CD14-positive monocyte (primary cell): Measurements from ENCODE around the gene KDM6B. TPM values are rescaled to one million over a fixed set of nuclear protein-coding genes. Genes with fewer than 3 reads are reported as not detected.
A peak's percentile ranks its signal among the peaks of the same experiment; 100 is the strongest.

Experiments used
- DNase-seq, 3 donors: peaks; one replicate each; pipeline ENCODE4 v3.0.0-alpha.2; 2011 to 2022
- H2AFZ ChIP-seq: 2 replicates; pipeline ENCODE4 v1.6.0; 2012; ENCODE audit warnings: mild to moderate bottlenecking, low read depth, low read length, inconsistent platforms; ENCODE audit not compliant: insufficient read depth, poor library complexity, severe bottlenecking
- H3K27ac ChIP-seq, 2 donors: 1 replicate in 1 of 2; 2 replicates in 1 of 2; pipeline ENCODE4 v1.5.1; 2012 to 2013; ENCODE audit warnings: low read length in 2 of 2, control low read depth in 1 of 2, inconsistent platforms in 1 of 2, low read depth in 1 of 2, mild to moderate bottlenecking in 1 of 2
- H3K27me3 ChIP-seq, 2 donors: one replicate each; pipeline versions ENCODE4 v1.6.0 to v1.6.1; 2011 to 2013; ENCODE audit warnings: low read length in 2 of 2; ENCODE audit not compliant: control insufficient read depth in 2 of 2, insufficient read depth in 2 of 2
- H3K36me3 ChIP-seq, 2 donors: replicated peaks in 1 of 2; 1 replicate in 1 of 2; 2 replicates in 1 of 2; pipeline versions ENCODE4 v1.5.1 to v1.6.1; 2012 to 2013; ENCODE audit warnings: low read length in 2 of 2, control low read depth in 1 of 2, inconsistent platforms in 1 of 2, mild to moderate bottlenecking in 1 of 2; ENCODE audit not compliant: insufficient read depth in 2 of 2, control insufficient read depth in 1 of 2
- H3K4me1 ChIP-seq, 2 donors: 1 replicate in 1 of 2; 2 replicates in 1 of 2; pipeline versions ENCODE4 v1.5.1 to v1.6.1; 2012 to 2013; ENCODE audit warnings: low read length in 2 of 2, control low read depth in 1 of 2, inconsistent platforms in 1 of 2, mild to moderate bottlenecking in 1 of 2, moderate library complexity in 1 of 2; ENCODE audit not compliant: insufficient read depth in 2 of 2, control insufficient read depth in 1 of 2
- H3K4me2 ChIP-seq: replicated peaks from 2 replicates; pipeline ENCODE3; 2012; ENCODE audit warnings: low read length, moderate library complexity, mild to moderate bottlenecking; ENCODE audit not compliant: poor library complexity, severe bottlenecking; ENCODE audit errors: extremely low read depth
- H3K4me3 ChIP-seq, 3 experiments: fragments of 200-600 bp in 1 of 3; sonication (generic) in 1 of 3; replicated peaks in 1 of 3; 1 replicate in 2 of 3; 2 replicates in 1 of 3; pipeline ENCODE4 v1.5.1; 2011 to 2013; ENCODE audit warnings: low read length in 3 of 3, mild to moderate bottlenecking in 3 of 3, control low read depth in 2 of 3, low read depth in 2 of 3, inconsistent platforms in 1 of 3, moderate library complexity in 1 of 3
- H3K79me2 ChIP-seq: 2 replicates; pipeline ENCODE4 v1.6.0; 2012; ENCODE audit warnings: mild to moderate bottlenecking, control low read depth, inconsistent platforms, low read length, moderate library complexity; ENCODE audit not compliant: insufficient read depth
- H3K9ac ChIP-seq: 2 replicates; pipeline ENCODE4 v1.6.0; 2017; ENCODE audit warnings: low read length, mild to moderate bottlenecking; ENCODE audit not compliant: insufficient read depth, poor library complexity, severe bottlenecking
- H3K9me3 ChIP-seq, 2 donors: replicated peaks in 1 of 2; 1 replicate in 1 of 2; 2 replicates in 1 of 2; pipeline versions ENCODE4 v1.5.1 to v1.6.1; 2012 to 2013; ENCODE audit warnings: low read length in 2 of 2, control low read depth in 1 of 2; ENCODE audit not compliant: control insufficient read depth in 1 of 2, insufficient read depth in 1 of 2
- H4K20me1 ChIP-seq: 2 replicates; pipeline ENCODE4 v1.6.0; 2012; ENCODE audit warnings: mild to moderate bottlenecking, low read length, control low read depth, moderate library complexity; ENCODE audit not compliant: insufficient read depth
- H3K27ac Mint-ChIP-seq, 7 donors: one replicate each; pipeline ENCODE4 v1.8.0; 2020; ENCODE audit warnings: mild to moderate bottlenecking in 7 of 7, mixed read lengths in 7 of 7, moderate library complexity in 6 of 7, inconsistent platforms in 2 of 7
- H3K27me3 Mint-ChIP-seq, 3 donors: one replicate each; pipeline ENCODE4 v1.8.0; 2021 to 2022; ENCODE audit warnings: low read depth in 3 of 3, mild to moderate bottlenecking in 3 of 3, mixed read lengths in 3 of 3, moderate library complexity in 3 of 3, inconsistent platforms in 1 of 3
- H3K36me3 Mint-ChIP-seq, 2 donors: one replicate each; pipeline ENCODE4 v1.8.0; 2020; ENCODE audit warnings: mixed read lengths in 2 of 2, inconsistent platforms in 1 of 2, mild to moderate bottlenecking in 1 of 2
- H3K4me1 Mint-ChIP-seq: one replicate; pipeline ENCODE4 v1.8.0; 2020; ENCODE audit warnings: mild to moderate bottlenecking, mixed read lengths
- H3K4me3 Mint-ChIP-seq, 2 donors: one replicate each; pipeline ENCODE4 v1.8.0; 2020; ENCODE audit warnings: mild to moderate bottlenecking in 2 of 2, mixed read lengths in 2 of 2, moderate library complexity in 1 of 2
- H3K9me3 Mint-ChIP-seq, 7 donors: one replicate each; pipeline ENCODE4 v1.8.0; 2020 to 2022; ENCODE audit warnings: mixed read lengths in 7 of 7, mild to moderate bottlenecking in 6 of 7, moderate library complexity in 6 of 7, inconsistent platforms in 2 of 7
- WGBS: methylation state at CpG from one replicate; pipeline ENCODE4 v1.1.5; 2013; ENCODE audit warnings: missing lambda C conversion rate; ENCODE audit not compliant: insufficient coverage; 5-methylcytosine and 5-hydroxymethylcytosine counted together
- intact Hi-C, 2 donors: fragments of 100-400 bp; cut with micrococcal nuclease; formaldehyde crosslinking; loops; one replicate each; pipeline versions ENCODE4 v1.15.0 to v1.15.1; 2023
- polyA plus RNA-seq, 3 donors: library from polyadenylated mRNA; depleted of rRNA in 1 of 3; unstranded in 2 of 3; stranded (reverse) in 1 of 3; fragments of 300-500 nt in 2 of 3; fragments of >200 nt in 1 of 3; fragmentation: Illumina TruSeq in 2 of 3; gene quantifications; 1 replicate in 2 of 3; 2 replicates in 1 of 3; pipeline ENCODE4 v1.2.3, GENCODE V29; 2012 to 2021
- TF ChIP-seq, protein P1 (sequence below): fragments of 200-600 bp; IDR thresholded peaks from one replicate; pipeline ENCODE4 v1.8.0; 2022; ENCODE audit warnings: antibody characterized with exemption, mild to moderate bottlenecking

Gene KDM6B
- polyA plus RNA-seq, 3 donors, result 0.37 to 25.5 (median 0.44) TPM

DNA sequence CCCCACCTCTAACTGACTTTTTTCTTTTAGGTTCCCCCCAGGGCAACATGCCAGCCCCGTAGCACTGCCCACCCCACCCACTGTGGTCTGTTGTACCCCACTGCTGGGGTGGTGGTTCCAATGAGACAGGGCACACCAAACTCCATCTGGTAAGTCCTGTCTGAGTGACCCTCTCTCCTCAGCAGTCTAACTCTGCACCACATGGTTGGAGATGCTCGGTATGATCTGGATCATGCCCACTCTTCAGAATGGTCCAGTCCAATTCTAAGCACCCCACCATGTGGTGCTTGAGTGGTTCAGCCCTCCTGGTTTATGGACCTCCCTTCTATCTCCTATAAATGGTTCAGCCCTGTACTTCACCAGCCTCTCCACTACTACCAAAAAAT is 5.9 kb downstream of the KDM6B start:
- H4K20me1 ChIP-seq, result peaks cover 12% of the 10 kb centered on the region
- H3K4me2 ChIP-seq, result peak overlapping the region; percentile 78
- H3K27me3 ChIP-seq, result no peaks in the 10 kb centered on the region
- H3K4me3 Mint-ChIP-seq, result peak overlapping the region; percentile 95 to 98
- WGBS, result no CpG with 5 or more reads among the region's 2 CpGs
- intact Hi-C loops, result loop anchor here (5.0 to 10.0 kb wide), 6 partner anchors 92 to 358 kb away; partner anchors contain the start of genes CD68 (in 2 of the 2), CNTROB (in 1 of the 2), PER1 (in 1 of the 2) and POLR2A (in 1 of the 2)
- H3K79me2 ChIP-seq, result peaks cover 64% of the 10 kb centered on the region
- peaks cover 49% of the 10 kb centered on the region for H3K4me1 Mint-ChIP-seq
- peaks cover 0 to 15% (median 6%) of the 10 kb centered on the region in 3 donors for H3K27me3 Mint-ChIP-seq
- no peak for DNase-seq
- H3K4me3 ChIP-seq, result peak overlapping the region in 1 of 3 experiments; percentile 92
- peaks cover 17 to 27% of the 10 kb centered on the region in 2 donors for H3K36me3 Mint-ChIP-seq
- peak overlapping the region; percentile 96 to 100 for H3K27ac ChIP-seq
- H3K36me3 ChIP-seq, result peaks cover 0 to 3% of the 10 kb centered on the region in 2 donors
- H3K9me3 Mint-ChIP-seq, result peaks cover 0 to 5% (median 0%) of the 10 kb centered on the region in 7 donors
- H3K9me3 ChIP-seq, result no peaks in the 10 kb centered on the region
- peak overlapping the region; percentile 97 to 100 (median 100) for H3K27ac Mint-ChIP-seq
- H2AFZ ChIP-seq, result no peak overlapping the region
- TF ChIP-seq, protein P1, sequence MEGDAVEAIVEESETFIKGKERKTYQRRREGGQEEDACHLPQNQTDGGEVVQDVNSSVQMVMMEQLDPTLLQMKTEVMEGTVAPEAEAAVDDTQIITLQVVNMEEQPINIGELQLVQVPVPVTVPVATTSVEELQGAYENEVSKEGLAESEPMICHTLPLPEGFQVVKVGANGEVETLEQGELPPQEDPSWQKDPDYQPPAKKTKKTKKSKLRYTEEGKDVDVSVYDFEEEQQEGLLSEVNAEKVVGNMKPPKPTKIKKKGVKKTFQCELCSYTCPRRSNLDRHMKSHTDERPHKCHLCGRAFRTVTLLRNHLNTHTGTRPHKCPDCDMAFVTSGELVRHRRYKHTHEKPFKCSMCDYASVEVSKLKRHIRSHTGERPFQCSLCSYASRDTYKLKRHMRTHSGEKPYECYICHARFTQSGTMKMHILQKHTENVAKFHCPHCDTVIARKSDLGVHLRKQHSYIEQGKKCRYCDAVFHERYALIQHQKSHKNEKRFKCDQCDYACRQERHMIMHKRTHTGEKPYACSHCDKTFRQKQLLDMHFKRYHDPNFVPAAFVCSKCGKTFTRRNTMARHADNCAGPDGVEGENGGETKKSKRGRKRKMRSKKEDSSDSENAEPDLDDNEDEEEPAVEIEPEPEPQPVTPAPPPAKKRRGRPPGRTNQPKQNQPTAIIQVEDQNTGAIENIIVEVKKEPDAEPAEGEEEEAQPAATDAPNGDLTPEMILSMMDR, result no peak
- peaks cover 61% of the 10 kb centered on the region in 2 donors for H3K4me1 ChIP-seq
- H3K9ac ChIP-seq, result no peak overlapping the region

DNA sequence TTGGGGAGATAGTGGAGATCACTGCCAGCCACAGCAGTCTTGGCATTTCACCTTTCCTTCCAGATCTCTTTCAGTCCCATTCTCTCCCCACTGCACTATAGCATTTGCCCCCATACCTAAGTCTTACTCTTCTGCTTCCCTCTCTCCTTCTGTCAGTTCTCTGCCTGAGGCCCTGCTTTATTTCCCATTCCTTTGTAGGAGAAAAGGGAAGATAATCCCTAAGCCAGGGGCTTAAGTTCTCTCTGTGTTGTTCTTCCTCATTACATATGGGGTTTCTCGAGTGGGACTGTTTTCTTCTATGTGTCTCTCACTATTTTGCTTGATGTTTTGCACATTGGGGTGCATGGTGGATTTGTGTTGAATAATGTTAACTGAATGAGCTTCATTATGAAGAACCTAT is 6.4 kb downstream of the KDM6B start:
- Histone ChIP-seq H3K79me2 (peaks cover 70% of the 10 kb centered on the region), H3K4me2 (peak overlapping the region; percentile 78), H3K9ac (peak overlapping the region; percentile 100)

More for the DNA sequence above, 6.4 kb downstream of the KDM6B start:
- peaks cover 65 to 66% of the 10 kb centered on the region in 2 donors for H3K4me1 ChIP-seq
- Mint-ChIP-seq H3K36me3 (peaks cover 19 to 32% of the 10 kb centered on the region in 2 donors), H3K4me3 (peak overlapping the region; percentile 95 to 98), H3K9me3 (peaks cover 0 to 5% (median 0%) of the 10 kb centered on the region in 7 donors), H3K4me1 (peaks cover 51% of the 10 kb centered on the region), H3K27me3 (peaks cover 0 to 12% (median 6%) of the 10 kb centered on the region in 3 donors), H3K27ac (peak overlapping the region; percentile 97 to 100 (median 100))
- DNase-seq, result no peak
- H3K36me3 ChIP-seq, result peaks cover 2 to 6% of the 10 kb centered on the region in 2 donors
- TF ChIP-seq, protein P1, result no peak
- no CpG with 5 or more reads among the region's 1 CpG for WGBS
- no peaks in the 10 kb centered on the region for H3K27me3 ChIP-seq
- peak overlapping the region in 1 of 2 donors; percentile 100 for H3K27ac ChIP-seq
- intact Hi-C loops, result loop anchor here (5.0 kb wide), 5 partner anchors 92 to 358 kb away; partner anchors contain the start of genes CD68 (in 2 of the 2), CNTROB (in 1 of the 2), POLR2A (in 1 of the 2) and SLC35G6 (in 1 of the 2)
- H3K9me3 ChIP-seq, result no peaks in the 10 kb centered on the region
- peak overlapping the region in 1 of 3 experiments; percentile 92 for H3K4me3 ChIP-seq
- no peak overlapping the region for H2AFZ ChIP-seq
- H4K20me1 ChIP-seq, result peaks cover 18% of the 10 kb centered on the region
